CD4-positive, alpha-beta T cell treated with Interleukin-4 for 1 hour (primary cell): ENCODE data around the gene BRD3.
"Not testable (repeated sequence)": the region's sequence is repeated elsewhere in the genome, so short reads cannot be mapped to it uniquely, and the experiment has no call there.

ENCODE experiments used
- DNase-seq, 2 donors: peaks; one replicate each; pipeline ENCODE4 v3.0.0-alpha.2; 2020 to 2022

The BRD3 gene

GRCh38 chr9:134067904-134068743 is at the start of gene BRD3:
Gene BRD3 (minus strand): TSS chr9:134068026. CDS start chr9:134053477, 14,549 bp downstream.
- DNase-seq: peak; percentile 83 to 86

DNA sequence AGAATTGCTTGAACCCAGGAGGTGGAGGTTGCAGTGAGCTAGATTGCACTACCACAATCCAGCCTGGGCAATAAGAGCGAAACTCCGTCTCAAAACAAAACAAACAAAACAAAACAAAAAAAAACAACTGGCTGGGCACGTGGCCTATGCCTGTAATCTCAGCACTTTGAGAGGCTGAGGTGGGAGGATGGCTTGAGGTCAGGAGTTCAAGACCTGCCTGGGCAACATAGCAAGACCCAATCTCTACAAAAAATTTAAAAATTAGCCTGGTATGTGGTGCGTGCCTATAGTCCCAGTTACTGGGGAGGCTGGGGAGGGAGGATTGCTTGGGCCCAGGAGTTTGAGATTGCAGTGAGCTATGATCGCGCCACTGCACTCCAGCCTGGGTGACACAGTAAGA is 44.7 kb upstream of the BRD3 start:
- DNase-seq: no peak

GRCh38 chr9:134111064-134111463 is 43.2 kb upstream of the BRD3 start:
- no peak for DNase-seq

- no peak for DNase-seq
Observed at GRCh38 chr9:134103391-134103998, 35.7 kb upstream of the BRD3 start.

GRCh38 chr9:134101623-134102149 is 33.9 kb upstream of the BRD3 start:
- no peak for DNase-seq

GRCh38 chr9:134101133-134101532 is 33.3 kb upstream of the BRD3 start:
- not testable (repeated sequence) for DNase-seq

GRCh38 chr9:134100040-134100439 is 32.2 kb upstream of the BRD3 start:
- no peak for DNase-seq

- DNase-seq: peak; percentile 64 to 68
Observed at GRCh38 chr9:134099123-134099761, 31.4 kb upstream of the BRD3 start.

GRCh38 chr9:134089972-134090371 is 22.1 kb upstream of the BRD3 start:
- no peak for DNase-seq

DNA sequence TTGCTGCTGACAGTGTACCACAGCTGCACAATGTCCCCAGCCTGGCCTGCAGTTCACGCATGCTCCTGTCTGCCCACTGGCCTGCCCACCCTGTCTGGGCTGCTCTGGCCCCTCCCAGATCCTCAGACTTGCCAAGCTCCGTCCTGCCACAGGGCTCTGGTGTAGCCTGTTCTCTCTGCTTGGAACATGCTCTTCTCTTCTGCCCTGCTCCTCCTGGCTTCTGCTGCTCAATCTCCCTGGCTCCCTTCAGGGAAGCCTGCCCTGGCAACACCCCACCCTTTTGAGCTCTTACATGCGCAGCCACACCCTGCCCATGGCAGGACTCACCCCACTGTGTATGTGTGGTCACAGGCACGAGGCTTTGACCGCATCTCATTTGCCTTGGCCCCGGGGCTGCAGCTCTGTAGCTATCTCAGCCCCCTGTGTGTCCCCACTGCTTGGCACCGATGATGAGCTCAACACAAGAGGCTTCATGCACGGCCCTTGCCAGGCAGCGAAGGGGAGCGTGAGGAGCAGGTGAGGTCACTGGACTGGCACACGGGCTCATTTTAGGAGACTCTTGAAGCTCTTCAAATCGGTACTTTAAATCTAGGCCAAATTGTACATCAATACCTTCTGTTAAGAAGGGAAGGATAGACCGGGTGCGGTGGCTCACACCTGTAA is 20.4 kb upstream of the BRD3 start:
- no peak for DNase-seq

DNA sequence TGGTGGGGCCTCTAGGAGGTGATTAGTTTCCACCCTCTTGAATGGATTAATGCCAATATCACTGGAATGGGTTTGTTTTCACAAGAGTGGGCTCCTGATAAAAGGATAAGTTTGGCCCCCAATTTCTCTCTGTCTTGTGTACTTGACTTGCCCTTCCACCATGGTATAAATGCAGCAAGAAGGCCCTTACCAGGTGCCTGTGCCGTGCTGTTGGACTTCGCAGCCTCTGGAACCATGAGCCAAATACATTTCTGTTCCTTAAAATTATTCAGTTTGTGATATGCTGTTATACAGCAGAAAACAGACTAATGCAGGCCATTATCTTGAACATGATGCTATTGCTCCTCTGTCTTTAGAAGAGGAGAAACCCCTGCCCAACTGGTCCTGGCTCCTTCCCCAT is 17.8 kb upstream of the BRD3 start:
- no peak for DNase-seq

DNA sequence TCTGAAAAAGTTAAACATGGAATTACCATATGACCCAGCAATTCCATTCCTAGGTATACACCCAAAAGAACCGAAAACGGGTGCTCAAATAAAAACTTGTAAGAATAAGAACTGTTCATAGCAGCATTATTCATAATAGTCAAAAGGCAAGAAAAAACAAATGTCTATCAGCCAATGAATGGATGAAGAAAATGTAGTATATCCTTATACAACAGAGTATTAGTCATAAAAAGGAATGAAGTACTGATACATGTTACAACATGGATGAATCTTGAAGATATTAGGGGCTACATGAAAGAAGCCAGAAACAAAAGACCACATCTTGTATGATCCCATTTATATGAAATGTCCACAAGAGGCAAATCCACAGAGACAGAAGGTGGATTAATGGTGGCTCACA is 15.6 kb upstream of the BRD3 start:
- DNase-seq: no peak

DNA sequence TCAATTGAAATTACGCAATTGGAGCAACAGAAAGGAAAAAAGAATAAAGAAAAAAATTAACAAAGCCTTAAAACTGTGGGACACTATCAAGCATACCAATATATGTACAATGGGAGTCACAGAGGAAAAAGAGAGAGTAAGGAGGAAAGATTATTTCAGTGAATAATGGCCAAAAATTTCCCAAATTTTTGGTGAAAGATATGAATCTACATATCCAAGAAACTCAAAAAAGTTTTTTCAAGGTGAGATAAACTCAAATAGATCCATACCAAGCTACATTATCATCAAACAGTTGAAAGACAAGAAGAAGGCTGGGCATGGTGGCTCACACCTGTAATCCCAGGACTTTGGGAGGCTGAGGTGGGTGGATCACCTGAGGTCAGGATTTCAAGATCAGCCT is 8.8 kb upstream of the BRD3 start:
- DNase-seq: no peak

- not testable (repeated sequence) for DNase-seq
Observed at GRCh38 chr9:134075689-134076088, 7.9 kb upstream of the BRD3 start.

DNA sequence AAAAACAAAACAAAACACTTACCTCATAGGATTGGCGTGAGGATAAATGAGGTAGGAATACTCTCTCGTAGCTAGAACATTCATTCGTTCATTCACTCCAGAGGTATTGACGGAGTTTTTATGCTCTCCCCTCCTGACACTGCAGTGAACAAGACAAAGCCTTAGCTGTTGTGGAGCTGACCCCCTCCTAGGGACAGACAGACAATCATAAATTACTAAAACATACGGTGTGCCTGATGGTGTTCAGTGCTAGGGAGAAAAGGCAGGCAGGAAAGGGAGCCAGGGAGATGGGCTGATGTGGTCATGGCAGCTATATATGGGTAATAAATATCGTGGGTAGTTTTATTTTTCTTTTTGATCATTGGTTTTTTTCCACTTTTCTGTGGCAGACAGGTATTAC is 5.7 kb upstream of the BRD3 start:
- DNase-seq: no peak

GRCh38 chr9:134072683-134073082 is 4.9 kb upstream of the BRD3 start:
- DNase-seq: not testable (repeated sequence)

- DNase-seq: no peak
Observed at GRCh38 chr9:134071149-134071548, 3.3 kb upstream of the BRD3 start.

GRCh38 chr9:134069480-134070399 is 1.9 kb upstream of the BRD3 start:
- no peak for DNase-seq

DNA sequence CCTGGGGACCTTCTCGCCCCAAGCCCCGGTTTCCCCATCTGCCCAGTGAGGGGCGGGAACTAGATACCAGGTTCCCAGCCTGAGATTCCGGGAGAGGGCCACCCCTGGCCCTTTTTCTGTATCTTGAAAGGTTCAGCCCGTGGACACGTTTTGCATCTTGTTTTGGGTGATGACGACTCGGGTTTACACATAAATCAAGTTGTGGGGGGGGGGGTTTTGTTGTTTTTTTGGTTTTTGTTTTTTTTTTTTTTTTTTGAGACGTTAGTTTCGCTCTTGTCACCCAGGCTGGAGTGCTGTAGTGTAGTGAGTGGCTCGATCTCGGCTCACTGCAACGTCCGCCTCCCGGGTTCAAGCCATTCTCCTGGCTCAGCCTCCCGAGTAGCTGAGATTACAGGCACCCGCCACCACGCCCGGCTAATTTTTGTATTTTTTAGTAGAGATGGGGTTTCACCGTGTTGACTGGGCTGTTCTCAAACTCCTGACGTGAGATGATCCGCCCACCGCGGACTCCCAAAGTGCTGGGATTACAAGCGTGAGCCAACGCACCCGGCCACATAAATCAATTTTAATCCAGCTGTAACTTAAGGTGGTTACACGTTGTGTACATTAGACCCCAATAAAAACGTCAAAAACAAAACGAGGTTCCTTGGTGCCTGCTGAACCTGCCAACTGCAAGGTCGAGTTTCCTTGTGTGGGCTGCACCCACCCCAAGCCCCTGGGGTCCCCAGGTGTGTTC is 1.1 kb upstream of the BRD3 start:
- DNase-seq: no peak

GRCh38 chr9:134066913-134067851 is 644 bp downstream of the BRD3 start:
- peak; percentile 45 to 60 for DNase-seq
